ENCODE measurements around the gene SDK1.

SDK1 gene

GRCh38 chr7:3408814-3409595 lies 108.0 kb downstream of the SDK1 start:
- no peak for TF ChIP-seq CTCF (IDR thresholded peaks at IDR 0.05; ENCODE audit: extremely low read depth, insufficient read depth, missing control alignments)
- DNase-seq (ENCODE audit: low spot score) = no peak
- in situ Hi-C loops (cut with MboI; ENCODE audit: low pct_unique_long_range_greater_than_20kb, low sequenced_read_pairs, unreplicated experiment) = no loop called here

GRCh38 chr7:3412871-3413270 lies 111.8 kb downstream of the SDK1 start:
- no peak for DNase-seq (ENCODE audit: low spot score)
- in situ Hi-C loops (cut with MboI; ENCODE audit: low pct_unique_long_range_greater_than_20kb, low sequenced_read_pairs, unreplicated experiment) = no loop called here
- TF ChIP-seq CTCF (IDR thresholded peaks at IDR 0.05; ENCODE audit: extremely low read depth, insufficient read depth, missing control alignments) = no peak

- DNase-seq (ENCODE audit: low spot score) = no peak
- in situ Hi-C loops (cut with MboI; ENCODE audit: low pct_unique_long_range_greater_than_20kb, low sequenced_read_pairs, unreplicated experiment) = no loop called here
- no peak for TF ChIP-seq CTCF (IDR thresholded peaks at IDR 0.05; ENCODE audit: extremely low read depth, insufficient read depth, missing control alignments)
Observed at GRCh38 chr7:3415861-3416312, 114.8 kb downstream of the SDK1 start.

- in situ Hi-C loops (cut with MboI; ENCODE audit: low pct_unique_long_range_greater_than_20kb, low sequenced_read_pairs, unreplicated experiment) = no loop called here
- no peak for DNase-seq (ENCODE audit: low spot score)
- no peak for TF ChIP-seq CTCF (IDR thresholded peaks at IDR 0.05; ENCODE audit: extremely low read depth, insufficient read depth, missing control alignments)
Observed at GRCh38 chr7:3416453-3416852, 115.4 kb downstream of the SDK1 start.

GRCh38 chr7:3425087-3425486 lies 124.0 kb downstream of the SDK1 start:
- no peak for DNase-seq (ENCODE audit: low spot score)
- TF ChIP-seq CTCF (IDR thresholded peaks at IDR 0.05; ENCODE audit: extremely low read depth, insufficient read depth, missing control alignments) = no peak
- in situ Hi-C loops (cut with MboI; ENCODE audit: low pct_unique_long_range_greater_than_20kb, low sequenced_read_pairs, unreplicated experiment) = no loop called here

GRCh38 chr7:3426064-3426463 lies 125.0 kb downstream of the SDK1 start:
- no peak for TF ChIP-seq CTCF (IDR thresholded peaks at IDR 0.05; ENCODE audit: extremely low read depth, insufficient read depth, missing control alignments)
- no peak for DNase-seq (ENCODE audit: low spot score)
- in situ Hi-C loops (cut with MboI; ENCODE audit: low pct_unique_long_range_greater_than_20kb, low sequenced_read_pairs, unreplicated experiment) = no loop called here
